SU-DHL-6 (cell line): ENCODE measurements around the gene THBD.

Source experiments
- H2AFZ ChIP-seq: fragments of 200-600 bp; sonication (generic); 2 replicates; pipeline ENCODE4 v1.6.1; 2014; ENCODE audit warnings: low read depth, mild to moderate bottlenecking, moderate library complexity, mixed read lengths, antibody characterized with exemption, low read length; ENCODE audit not compliant: severe bottlenecking
- H3F3A ChIP-seq: fragments of 200-600 bp; shearing (Covaris generic); 2 replicates; pipeline ENCODE4 v1.6.0; 2016; ENCODE audit warnings: antibody characterized with exemption, mild to moderate bottlenecking; ENCODE audit not compliant: insufficient read depth
- H3K27ac ChIP-seq: fragments of 200-600 bp; sonication (generic); 2 replicates; pipeline ENCODE4 v1.5.1; 2016; ENCODE audit warnings: low read depth, mild to moderate bottlenecking, low read length, moderate library complexity, mixed read lengths
- H3K27me3 ChIP-seq: fragments of 200-600 bp; sonication (generic), shearing (Covaris generic); 2 replicates; pipeline ENCODE4 v1.6.0; 2014; ENCODE audit warnings: mild to moderate bottlenecking, low read length
- H3K36me3 ChIP-seq: fragments of 200-600 bp; sonication (generic); 2 replicates; pipeline ENCODE4 v1.6.1; 2014; ENCODE audit warnings: mild to moderate bottlenecking, low read length, mixed read lengths
- H3K4me2 ChIP-seq: fragments of 300-600, 200-600 bp; shearing (Covaris generic), sonication (generic); 2 replicates; pipeline ENCODE4 v1.6.0; 2014; ENCODE audit warnings: low read length, low read depth, mild to moderate bottlenecking; ENCODE audit not compliant: poor library complexity, severe bottlenecking
- H3K4me3 ChIP-seq: fragments of 200-600 bp; sonication (generic); 2 replicates; pipeline ENCODE4 v1.5.1; 2014; ENCODE audit warnings: antibody characterized with exemption, low read length, mild to moderate bottlenecking, mixed read lengths; ENCODE audit not compliant: insufficient read depth, poor library complexity, severe bottlenecking
- H3K79me2 ChIP-seq: fragments of 200-600 bp; sonication (generic); 2 replicates; pipeline ENCODE4 v1.6.1; 2014; ENCODE audit warnings: mild to moderate bottlenecking, low read length, moderate library complexity; ENCODE audit not compliant: insufficient read depth
- H3K9ac ChIP-seq: fragments of 200-600 bp; sonication (generic); 2 replicates; pipeline ENCODE4 v1.7.0; 2014; ENCODE audit warnings: mild to moderate bottlenecking, low read length
- H3K9me2 ChIP-seq: fragments of 200-600 bp; sonication (generic); replicated peaks from 2 replicates; pipeline ENCODE4 v1.6.1; 2014; ENCODE audit warnings: low read length; ENCODE audit not compliant: insufficient read depth
- H3K9me3 ChIP-seq: fragments of 200-600 bp; sonication (generic); 2 replicates; pipeline ENCODE4 v1.6.1; 2014; ENCODE audit warnings: low read length, mixed read lengths; ENCODE audit not compliant: insufficient read depth
- H4K20me1 ChIP-seq: fragments of 200-600 bp; sonication (generic); 2 replicates; pipeline ENCODE4 v1.6.1; 2014; ENCODE audit warnings: low read depth, mild to moderate bottlenecking, antibody characterized with exemption, low read length, moderate library complexity, mixed read lengths
- CTCF ChIP-seq: fragments of 200-600 bp; sonication (generic); IDR thresholded peaks from one replicate; pipeline ENCODE4 v1.5.1; 2017; ENCODE audit warnings: antibody characterized with exemption, mild to moderate bottlenecking, low read length, moderate library complexity; ENCODE audit not compliant: insufficient read depth, poor library complexity, severe bottlenecking
- EZH2phosphoT487 ChIP-seq: fragments of 200-600 bp; sonication (generic), shearing (Covaris generic); conservative IDR thresholded peaks from 2 replicates; pipeline ENCODE4 v1.6.1; 2018; ENCODE audit warnings: mild to moderate bottlenecking, antibody characterized with exemption, low read length, moderate library complexity, mixed read lengths

THBD gene

GRCh38 chr20:23059846-23060245 lies 10.4 kb upstream of the THBD start:
- Histone ChIP-seq H4K20me1 (no peaks in the 10 kb centered on the region), H3K9ac (no peak overlapping the region), H3K4me3 (no peak overlapping the region), H3K27ac (no peak overlapping the region), H2AFZ (no peak overlapping the region), H3K9me3 (no peaks in the 10 kb centered on the region), H3K27me3 (no peaks in the 10 kb centered on the region), H3K36me3 (no peaks in the 10 kb centered on the region), H3F3A (no peaks in the 10 kb centered on the region), H3K9me2 (no peaks in the 10 kb centered on the region), H3K4me2 (no peak overlapping the region), H3K79me2 (no peaks in the 10 kb centered on the region)
- TF ChIP-seq CTCF: no peak
- no peak for TF ChIP-seq EZH2phosphoT487

GRCh38 chr20:23059001-23059400 lies 9.5 kb upstream of the THBD start:
- Histone ChIP-seq H3K9me3 (no peaks in the 10 kb centered on the region), H3K36me3 (no peaks in the 10 kb centered on the region), H3K27me3 (no peaks in the 10 kb centered on the region), H2AFZ (no peak overlapping the region), H3F3A (no peaks in the 10 kb centered on the region), H3K9ac (no peak overlapping the region), H3K4me2 (no peak overlapping the region), H4K20me1 (no peaks in the 10 kb centered on the region), H3K79me2 (no peaks in the 10 kb centered on the region), H3K27ac (no peak overlapping the region), H3K4me3 (no peak overlapping the region), H3K9me2 (no peaks in the 10 kb centered on the region)
- TF ChIP-seq CTCF: no peak
- no peak for TF ChIP-seq EZH2phosphoT487

GRCh38 chr20:23058240-23058639 lies 8.8 kb upstream of the THBD start:
- no peaks in the 10 kb centered on the region for H3F3A ChIP-seq
- no peak overlapping the region for H3K4me3 ChIP-seq
- H3K9me3 ChIP-seq: no peaks in the 10 kb centered on the region
- no peak overlapping the region for H3K4me2 ChIP-seq
- H3K27me3 ChIP-seq: no peaks in the 10 kb centered on the region
- H4K20me1 ChIP-seq: no peaks in the 10 kb centered on the region
- H2AFZ ChIP-seq: no peak overlapping the region
- H3K79me2 ChIP-seq: no peaks in the 10 kb centered on the region
- H3K36me3 ChIP-seq: no peaks in the 10 kb centered on the region
- H3K27ac ChIP-seq: no peak overlapping the region
- TF ChIP-seq EZH2phosphoT487 (no peak), CTCF (no peak)
- H3K9ac ChIP-seq: no peak overlapping the region
- no peaks in the 10 kb centered on the region for H3K9me2 ChIP-seq
